HG03432 (cell line): Measurements from ENCODE around the gene NSUN6.
A peak's percentile ranks its signal among the peaks of the same experiment; 100 is the strongest.
"Not testable (repeated sequence)": the region's sequence is repeated elsewhere in the genome, so short reads cannot be mapped to it uniquely, and the experiment has no call there.

Source experiments
- ATAC-seq: cut with Tn5 transposase; IDR thresholded peaks from one replicate; pipeline ENCODE4 v1.9.1; 2021; ENCODE audit warnings: mild to moderate bottlenecking, moderate library complexity; ENCODE audit not compliant: unreplicated experiment

Gene NSUN6

GRCh38 chr10:18659819-18660535, 8.6 kb upstream of the NSUN6 start:
- peak; percentile 23 for ATAC-seq

- ATAC-seq: peak; percentile 93
These were observed 7.9 kb upstream of the NSUN6 start, which contains the start of gene ARL5B for GRCh38 chr10:18659125-18659818. Gene ARL5B (plus strand): TSS chr10:18659431. CDS start chr10:18659638, 207 bp downstream.

GRCh38 chr10:18658271-18659124, 7.1 kb upstream of the NSUN6 start:
- peak; percentile 6 for ATAC-seq

- no peak for ATAC-seq
These were observed 5.3 kb upstream of the NSUN6 start for GRCh38 chr10:18656724-18657123.

GRCh38 chr10:18653112-18653511, 1.7 kb upstream of the NSUN6 start:
- no peak for ATAC-seq

GRCh38 chr10:18650404-18650997, 886 bp downstream of the NSUN6 start:
- no peak for ATAC-seq

- ATAC-seq: no peak
These were observed 1.9 kb downstream of the NSUN6 start for GRCh38 chr10:18649364-18649959.

GRCh38 chr10:18647945-18648344, 3.4 kb downstream of the NSUN6 start:
- no peak for ATAC-seq

GRCh38 chr10:18647151-18647550, 4.2 kb downstream of the NSUN6 start:
- no peak for ATAC-seq

GRCh38 chr10:18639719-18640118, 11.7 kb downstream of the NSUN6 start:
- ATAC-seq: not testable (repeated sequence)

GRCh38 chr10:18637400-18637799, 14.0 kb downstream of the NSUN6 start:
- not testable (repeated sequence) for ATAC-seq

- no peak for ATAC-seq
These were observed 15.4 kb downstream of the NSUN6 start for GRCh38 chr10:18635995-18636394.

GRCh38 chr10:18632500-18632899, 18.9 kb downstream of the NSUN6 start:
- not testable (repeated sequence) for ATAC-seq

GRCh38 chr10:18627452-18628018, 23.9 kb downstream of the NSUN6 start:
- not testable (repeated sequence) for ATAC-seq

GRCh38 chr10:18625886-18626285, 25.5 kb downstream of the NSUN6 start:
- no peak for ATAC-seq

GRCh38 chr10:18623671-18624070, 27.7 kb downstream of the NSUN6 start:
- not testable (repeated sequence) for ATAC-seq

- ATAC-seq: no peak
These were observed 30.5 kb downstream of the NSUN6 start for GRCh38 chr10:18620856-18621255.

- no peak for ATAC-seq
These were observed 32.4 kb downstream of the NSUN6 start for GRCh38 chr10:18619016-18619415.

- no peak for ATAC-seq
These were observed 35.0 kb downstream of the NSUN6 start for GRCh38 chr10:18616337-18616736.

- ATAC-seq: no peak
These were observed 35.8 kb downstream of the NSUN6 start for GRCh38 chr10:18615618-18616017.
